Stimulated activated CD8-positive, alpha-beta memory T cell treated with anti-CD3 and anti-CD28 coated beads, Interleukin-12 subunit alpha, Interleukin-12 subunit beta, amount 100 ng/mL, for 24 hours (primary cell): ENCODE data around the gene PACRG.
"Not testable (repeated sequence)": the region's sequence is repeated elsewhere in the genome, so short reads cannot be mapped to it uniquely, and the experiment has no call there.

ENCODE experiments used
- DNase-seq: peaks from one replicate; pipeline ENCODE4 v3.0.0-alpha.2; 2020; ENCODE audit errors: extremely low read depth

The PACRG gene

DNA sequence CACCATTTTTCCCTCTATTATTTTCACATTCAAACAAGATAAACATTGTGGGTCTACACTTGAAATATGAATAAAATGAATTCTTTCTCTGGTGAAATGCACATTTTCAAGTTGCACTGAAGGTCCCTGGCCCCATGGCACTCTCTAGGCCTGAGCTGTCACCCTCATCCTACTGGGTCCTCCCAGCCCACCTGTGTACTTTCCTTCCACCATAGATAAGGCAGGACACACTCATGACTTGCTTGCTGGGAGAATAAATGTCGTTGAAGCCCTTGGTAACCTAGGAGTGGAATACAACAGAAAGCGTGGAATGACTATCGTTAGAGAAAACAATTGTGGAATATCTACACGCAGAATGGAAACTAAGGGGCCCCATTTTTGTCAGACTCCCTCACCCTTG is 585.8 kb downstream of the PACRG start:
- DNase-seq = no peak

DNA sequence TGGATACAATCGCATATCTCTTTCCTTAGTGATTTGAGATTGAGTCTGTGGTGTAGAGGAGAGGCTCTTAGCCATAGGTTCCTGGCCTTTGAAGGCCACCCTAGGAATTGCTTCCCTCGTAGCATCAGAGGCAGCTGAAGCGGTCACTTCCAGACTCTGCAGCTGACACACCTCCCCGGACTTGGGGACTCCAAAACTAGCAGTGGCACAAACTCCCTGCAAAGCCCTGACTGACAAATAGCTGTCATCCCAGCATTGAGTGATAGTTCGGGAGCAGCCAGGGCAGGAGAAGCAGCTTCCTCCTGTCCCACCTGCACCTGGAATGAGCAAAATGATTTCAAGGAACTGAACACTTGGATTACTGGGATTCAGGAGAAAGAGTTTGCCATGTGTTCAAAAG is 586.2 kb downstream of the PACRG start:
- no peak for DNase-seq

DNA sequence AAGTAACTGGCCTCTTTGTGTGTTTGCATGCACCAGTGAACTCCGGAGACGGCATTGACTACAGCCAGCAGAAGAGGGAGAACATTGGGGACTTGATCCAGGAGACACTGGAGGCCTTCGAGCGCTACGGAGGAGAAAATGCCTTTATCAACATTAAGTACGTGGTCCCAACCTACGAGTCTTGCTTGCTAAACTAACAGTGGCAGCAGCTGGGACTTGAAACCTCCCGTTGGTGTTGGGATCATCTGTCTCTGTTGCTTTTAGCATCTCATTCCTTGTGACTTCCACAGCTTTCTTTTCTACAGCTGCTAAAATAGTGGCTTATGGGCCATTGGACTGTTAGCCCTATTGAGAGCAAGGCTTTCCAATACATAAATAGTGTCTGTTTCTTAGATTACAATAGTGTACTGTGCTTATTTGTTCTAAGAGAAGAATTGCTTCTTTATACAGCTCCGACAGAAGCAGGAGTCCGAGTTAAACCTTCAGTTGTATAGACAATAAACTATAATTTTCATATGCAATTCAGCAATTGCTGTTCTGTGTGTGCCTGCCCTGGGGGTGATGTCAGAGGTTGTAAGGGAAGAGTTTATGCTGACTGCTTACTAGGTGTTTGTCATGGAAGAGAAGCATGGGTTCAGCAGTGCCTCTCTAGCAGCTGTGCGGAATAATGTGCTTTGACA is 587.2 kb downstream of the PACRG start:
- no peak for DNase-seq

DNA sequence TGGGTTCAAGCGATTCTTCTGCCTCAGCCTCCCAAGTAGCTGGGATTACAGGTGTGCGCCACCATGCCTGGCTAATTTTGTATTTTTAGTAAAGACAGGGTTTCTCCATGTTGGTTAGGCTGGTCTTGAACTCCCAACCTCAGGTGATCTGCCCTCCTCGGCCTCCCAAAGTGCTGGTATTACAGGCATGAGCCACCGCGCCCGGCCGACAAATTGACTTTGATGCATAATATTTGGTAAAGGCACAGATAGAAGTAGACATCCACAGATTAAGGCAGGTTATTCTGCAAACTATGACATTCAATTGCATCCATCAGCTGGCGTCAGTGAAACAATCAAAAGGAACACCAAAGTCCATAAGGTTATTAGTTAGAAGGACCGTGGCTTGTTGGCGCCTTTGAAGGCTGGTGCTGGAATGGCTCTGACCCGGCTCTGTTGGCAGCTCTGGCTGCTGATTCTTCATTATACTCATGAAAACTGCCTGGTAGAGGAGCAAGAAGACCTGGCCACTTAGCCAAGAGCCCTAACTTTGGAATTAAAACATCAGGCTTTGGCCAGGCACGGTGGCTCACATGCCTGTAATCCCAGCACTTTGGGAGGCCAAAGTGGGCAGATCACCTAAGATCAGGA is 589.2 kb downstream of the PACRG start:
- DNase-seq = not testable (repeated sequence)

DNA sequence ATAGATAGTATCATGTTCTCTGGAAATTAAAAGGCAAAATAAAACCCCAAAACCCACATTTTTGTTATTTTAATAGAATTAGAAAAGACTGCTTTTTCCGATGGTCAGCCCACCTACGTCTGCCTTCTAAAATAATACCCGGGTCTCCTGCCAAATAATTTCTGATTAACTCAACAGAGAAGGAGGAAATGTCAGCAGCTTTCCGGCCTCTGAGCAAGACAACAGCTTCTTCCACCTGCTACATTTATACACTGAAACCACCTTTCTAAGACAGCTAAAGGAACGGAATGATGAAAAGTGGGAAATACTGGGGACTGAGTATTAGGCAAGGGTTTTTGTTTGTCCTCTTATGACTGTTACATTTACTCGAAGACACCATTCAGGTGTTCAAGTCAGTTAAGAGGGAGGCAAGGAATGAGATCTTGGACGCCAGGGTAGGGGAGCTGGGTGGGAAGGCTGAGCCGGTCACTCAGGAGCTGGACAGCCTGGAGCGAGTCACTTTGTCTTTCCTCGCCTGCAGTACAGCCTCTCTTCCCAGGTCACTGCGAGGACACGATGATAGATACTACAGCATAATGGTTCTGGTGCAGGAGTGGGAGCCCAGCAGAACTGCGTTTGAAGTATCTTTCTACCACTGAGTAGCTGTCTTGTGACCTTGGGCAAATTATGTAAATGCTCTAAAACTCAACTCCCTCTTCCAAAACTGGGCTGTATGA is 590.5 kb downstream of the PACRG start:
- DNase-seq = no peak

DNA sequence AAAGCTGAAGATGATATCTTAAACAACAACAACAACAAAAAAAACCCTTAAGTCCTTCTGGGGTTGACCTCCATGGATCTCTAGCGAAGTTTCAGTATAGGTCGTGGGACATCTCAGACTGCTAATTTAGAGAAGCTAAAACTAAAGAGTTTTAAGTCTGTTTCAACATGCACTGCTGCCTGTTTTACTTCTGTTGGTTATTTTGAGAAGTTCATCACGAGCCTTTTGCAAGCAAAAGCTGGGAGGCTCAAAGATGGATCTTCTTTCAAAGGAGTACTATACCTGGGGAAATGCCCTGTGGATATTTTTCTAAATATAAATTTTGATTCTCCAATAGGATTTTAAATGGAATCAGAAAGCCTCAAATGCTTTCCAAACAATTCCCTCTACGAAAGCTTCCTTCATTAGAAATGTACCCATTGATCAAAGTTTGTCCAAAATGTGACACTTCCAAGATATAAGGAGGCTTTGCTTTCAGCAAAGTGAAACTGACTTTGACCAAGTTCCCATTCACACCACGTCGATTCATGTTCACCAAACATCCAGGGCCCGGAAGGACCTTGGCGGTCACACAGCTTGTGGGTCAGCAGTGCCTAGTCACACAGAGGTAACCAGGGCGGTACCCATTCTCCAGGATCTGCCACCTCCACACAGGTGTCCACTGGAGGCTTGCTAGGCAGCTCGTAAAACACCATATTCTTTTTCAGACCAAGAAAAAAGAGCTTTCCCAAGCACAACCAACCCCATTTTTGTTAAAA is 592.0 kb downstream of the PACRG start:
- no peak for DNase-seq

DNA sequence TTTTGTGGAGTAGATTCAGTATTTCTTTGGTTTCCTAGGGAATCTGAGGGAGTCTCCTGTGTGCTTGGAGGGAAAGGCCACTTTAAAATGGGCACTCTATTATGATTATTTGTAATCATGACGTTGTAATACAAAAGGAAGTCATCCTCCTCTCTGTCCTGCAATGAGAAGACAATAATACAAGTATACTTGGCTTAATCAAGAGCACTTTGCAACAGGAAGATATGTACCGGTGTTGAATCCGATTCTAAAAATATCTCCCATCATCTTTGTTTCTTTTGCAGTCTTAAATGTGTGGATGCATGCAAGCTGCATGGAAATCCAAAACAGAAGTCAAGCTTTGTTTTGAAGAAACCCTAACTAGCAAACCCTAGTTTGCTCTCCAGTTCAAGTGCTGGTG is 592.6 kb downstream of the PACRG start:
- DNase-seq = no peak

DNA sequence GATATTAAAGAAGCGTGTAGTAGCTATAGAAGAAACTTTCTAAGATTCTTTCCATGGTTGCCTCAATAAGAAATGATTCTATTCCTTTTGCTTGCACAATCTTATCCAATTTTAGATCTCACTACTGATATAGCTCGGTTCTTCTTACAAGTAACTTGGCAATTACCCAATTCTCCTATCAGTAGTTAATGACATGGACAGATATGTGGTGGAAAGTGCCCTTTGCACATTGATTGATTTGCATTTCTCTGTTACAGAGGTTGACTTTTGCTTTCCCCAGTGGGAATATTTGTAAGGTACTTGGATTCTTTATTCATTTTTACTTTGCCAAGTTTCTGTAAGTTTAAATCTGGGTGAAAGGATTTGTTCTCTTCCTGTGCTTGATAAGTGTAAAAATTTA is 593.0 kb downstream of the PACRG start:
- DNase-seq = no peak

DNA sequence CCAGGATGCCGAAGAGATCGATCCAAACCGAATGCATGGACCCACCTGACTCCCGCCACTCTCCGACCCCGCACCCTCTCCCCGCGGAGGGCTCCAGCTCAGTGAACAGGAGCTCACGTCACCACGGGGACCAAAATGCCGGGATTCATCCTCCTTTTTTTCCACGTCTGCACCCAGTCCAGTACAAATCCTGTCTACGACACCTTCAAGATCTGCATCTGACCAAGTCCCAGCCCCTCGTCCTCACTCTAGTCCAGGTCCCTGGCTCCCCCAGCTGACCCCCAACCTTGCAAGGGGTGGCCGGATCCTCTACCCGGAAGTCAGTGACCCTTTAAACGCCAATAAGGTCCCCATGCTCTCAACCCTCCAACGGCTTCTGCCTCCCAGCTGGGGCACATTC is 593.9 kb downstream of the PACRG start:
- DNase-seq = no peak

DNA sequence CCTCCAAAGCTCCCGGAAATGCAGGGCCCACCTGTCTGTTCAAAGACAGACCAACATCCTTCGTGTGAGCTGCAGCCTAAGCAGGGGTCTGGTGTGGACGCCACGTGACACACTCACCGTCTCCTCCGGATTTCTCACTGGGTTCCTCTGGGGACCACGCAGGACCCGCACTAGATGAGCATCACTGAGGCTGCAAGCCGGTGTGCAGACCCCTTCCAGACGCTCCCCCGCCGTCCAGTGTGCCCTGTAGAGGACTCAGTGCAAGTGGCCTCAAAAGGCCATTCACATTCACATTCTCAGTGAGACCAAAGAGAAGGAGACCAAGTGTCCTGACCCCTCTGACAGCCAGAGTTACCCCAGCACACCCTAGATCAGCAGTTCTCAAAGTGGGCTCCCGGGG is 595.5 kb downstream of the PACRG start:
- DNase-seq = no peak

DNA sequence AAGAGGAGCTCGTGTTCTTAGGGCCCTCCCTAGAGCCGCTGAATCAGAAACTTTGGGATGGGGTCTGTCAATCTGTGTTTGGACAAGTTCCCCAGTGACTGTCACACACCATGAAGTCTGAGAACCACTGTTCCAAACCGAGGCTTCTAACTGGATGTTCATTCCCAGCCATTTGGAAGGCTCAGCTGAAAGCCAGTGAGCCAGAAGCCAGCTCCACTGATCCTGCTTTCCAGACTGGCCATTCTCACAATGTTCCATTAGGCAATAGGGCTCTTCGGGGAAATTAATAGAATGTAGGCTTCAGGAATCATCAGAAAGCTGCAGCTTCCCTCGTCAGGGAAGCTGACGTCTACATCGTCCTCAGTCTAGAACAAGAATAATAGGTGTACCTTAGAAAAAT is 595.9 kb downstream of the PACRG start:
- DNase-seq = no peak

DNA sequence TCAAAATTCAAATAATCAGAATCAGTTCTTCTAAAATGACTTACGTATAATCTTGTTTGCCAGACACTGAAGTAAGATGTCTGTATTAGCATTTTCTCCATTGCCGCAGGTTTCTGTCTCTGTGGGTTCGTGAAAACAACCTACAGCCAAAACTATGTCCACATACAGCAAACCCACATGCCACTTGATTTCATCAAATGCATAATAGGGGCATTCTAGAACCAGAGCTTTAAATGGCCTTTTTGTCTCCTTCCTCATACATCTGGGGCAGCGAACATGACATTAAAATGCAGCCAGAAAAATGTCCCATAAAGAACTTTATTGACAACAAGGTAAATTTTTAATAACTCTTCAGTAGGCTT is 596.5 kb downstream of the PACRG start:
- no peak for DNase-seq

DNA sequence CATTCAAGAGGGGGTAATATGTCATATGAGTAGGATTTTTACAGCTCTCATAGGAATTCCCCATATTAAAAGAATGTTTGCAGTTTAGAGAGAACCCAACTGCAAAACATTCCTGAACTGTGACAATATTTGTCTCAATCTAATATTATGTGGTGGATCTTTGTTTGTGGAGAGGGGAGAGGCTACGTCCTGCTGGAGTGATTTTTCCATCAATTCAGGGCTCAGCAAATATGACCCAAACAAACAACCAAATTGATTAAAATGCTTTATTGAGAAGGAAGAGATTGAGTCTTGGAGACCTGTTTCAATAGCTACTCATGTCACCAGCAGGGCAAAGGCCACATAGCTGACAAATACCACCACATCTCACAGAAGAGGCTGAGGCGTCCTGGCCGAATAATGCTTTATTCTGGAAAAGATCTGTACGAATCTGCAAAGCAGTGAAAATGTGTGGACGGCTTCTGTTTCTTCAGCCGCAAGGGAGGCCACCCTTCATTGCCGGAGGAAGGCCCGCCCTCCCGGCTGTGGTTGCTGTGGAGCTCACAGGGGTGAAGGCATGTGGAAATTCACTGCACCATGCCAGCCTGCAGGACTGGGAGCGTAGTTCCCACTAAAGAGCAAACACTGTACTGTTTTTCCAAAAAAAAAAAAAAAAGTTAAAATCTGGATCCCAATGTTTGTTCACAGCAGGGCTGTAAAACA is 597.1 kb downstream of the PACRG start:
- DNase-seq = no peak

DNA sequence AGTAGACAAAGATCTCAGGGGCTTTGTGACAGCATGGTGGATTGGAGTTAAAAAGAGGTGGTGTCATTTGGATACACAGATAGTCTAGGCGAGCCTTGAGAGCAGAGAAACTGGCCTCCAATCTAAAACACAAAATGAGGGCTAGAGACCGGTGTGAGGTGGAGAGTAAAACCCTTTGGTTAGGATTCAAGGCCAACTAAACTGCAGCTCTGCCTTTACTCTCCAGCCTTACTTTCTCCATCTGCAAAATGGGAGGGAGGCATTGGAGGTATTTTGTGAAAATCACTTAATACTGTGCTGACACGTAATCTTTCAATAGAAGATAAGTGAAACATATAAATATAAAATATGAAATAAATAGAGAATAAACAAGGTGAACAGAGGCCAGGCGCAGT is 597.6 kb downstream of the PACRG start:
- DNase-seq = no peak

DNA sequence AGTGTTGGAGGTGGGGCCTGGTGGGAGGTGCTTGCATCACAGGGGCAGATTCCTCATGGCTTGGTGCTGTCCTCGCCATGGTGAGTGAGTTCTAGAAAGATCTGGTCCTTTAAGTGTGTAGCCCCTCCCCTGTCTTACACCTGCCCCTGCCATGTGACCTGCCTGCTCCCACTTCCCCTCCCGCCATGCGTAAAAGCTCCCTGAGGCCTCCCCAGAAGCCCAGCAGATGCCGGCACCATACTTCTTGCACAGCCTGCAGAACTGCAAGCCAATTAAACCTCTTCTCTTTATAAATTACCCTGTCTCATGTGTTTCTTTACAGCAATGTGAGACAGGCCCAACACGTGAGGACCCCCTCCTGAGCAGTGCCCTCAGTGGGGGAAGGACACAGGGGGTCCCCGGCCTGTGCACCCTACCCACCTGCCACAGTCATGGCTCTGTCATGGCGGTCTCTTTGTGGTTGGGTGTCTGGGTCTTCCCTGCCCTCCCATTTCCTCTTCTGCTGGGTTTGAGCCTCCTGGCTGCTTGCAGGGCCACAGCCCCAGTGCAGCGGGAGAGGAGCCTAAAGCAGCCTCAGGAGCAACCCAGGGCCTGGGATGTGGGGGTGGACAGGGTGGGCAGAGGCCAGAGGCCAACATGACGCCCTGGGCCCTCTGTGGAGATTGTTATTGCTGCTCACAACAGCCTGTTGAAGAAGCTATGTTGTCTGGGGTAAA is 599.5 kb downstream of the PACRG start:
- DNase-seq = no peak

DNA sequence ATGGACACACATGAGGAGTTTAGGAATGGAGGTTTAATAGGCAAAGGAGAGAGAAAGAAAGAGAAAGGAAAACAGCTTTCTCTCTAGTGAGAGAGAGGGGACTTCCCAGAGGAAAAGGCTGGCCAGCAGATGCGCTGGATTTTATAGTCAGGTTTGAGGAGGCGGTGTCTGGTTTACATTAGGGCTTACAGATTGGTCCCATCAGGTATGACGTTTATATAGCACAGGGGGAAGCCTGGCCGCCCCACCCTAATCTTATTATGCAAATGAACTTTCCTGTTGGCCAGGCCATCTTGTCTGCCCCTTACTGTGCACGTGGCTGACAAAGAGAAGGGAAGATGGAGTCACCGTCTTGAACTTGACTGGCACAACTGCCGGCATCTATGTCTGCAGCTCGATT is 600.1 kb downstream of the PACRG start:
- no peak for DNase-seq

DNA sequence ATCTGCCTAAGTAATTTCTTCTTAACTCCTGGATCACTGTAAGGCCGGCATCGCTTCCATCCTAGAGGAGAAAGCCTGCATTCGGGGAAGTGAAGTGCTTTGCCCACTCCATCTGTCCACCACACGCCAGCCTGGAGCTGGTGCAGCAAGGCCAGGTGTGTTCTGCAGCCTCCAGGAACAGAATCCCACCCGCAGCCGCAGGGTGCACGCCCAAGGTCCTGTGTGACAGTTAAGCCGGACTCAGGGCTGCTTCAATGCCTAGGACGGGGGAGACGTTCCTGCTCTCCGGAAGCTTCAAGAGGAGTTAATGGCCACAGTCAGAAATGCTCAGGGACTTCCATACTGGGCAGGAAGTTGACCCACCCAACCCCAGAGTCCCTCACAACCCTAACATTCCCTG is 600.6 kb downstream of the PACRG start:
- DNase-seq = no peak

DNA sequence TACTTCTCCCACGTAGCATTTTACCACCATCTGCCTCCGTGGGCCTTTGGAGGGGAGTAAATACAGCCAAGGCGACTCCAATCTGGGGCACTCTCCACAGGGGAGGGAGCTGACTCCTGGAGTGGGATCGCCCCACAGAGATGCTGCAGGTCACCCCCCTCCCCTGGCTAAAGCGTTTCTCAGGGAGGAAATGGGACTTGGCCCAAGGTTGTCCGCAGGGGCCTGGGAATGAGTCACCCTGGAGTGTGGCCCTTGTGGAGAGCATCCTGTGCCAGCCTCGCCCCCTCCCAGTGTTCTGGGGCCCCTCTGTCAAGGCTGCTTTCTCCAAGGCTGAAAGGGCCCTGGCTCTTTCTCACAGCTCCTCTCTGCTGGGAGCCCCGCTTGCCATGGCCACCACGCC is 602.2 kb downstream of the PACRG start:
- DNase-seq = no peak

DNA sequence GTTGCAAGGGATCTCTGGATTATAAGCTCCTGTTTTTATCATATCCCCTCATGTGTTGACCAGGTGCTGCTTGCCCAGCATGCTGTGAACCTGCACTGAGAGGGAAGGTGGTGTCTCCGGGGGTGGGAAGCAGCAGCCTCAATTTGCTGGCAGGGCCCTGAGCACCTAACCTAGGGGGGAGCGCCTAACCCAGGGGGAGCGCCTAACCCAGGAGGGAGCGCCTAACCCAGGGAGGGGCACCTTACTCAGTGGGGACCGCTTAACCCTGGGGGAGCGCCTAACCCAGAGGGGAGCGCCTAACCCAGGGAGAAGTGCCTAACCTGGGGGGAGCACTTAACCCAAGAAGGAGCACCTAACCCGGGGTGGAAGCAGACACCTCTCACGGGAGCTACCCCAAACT is 603.5 kb downstream of the PACRG start:
- DNase-seq = no peak

DNA sequence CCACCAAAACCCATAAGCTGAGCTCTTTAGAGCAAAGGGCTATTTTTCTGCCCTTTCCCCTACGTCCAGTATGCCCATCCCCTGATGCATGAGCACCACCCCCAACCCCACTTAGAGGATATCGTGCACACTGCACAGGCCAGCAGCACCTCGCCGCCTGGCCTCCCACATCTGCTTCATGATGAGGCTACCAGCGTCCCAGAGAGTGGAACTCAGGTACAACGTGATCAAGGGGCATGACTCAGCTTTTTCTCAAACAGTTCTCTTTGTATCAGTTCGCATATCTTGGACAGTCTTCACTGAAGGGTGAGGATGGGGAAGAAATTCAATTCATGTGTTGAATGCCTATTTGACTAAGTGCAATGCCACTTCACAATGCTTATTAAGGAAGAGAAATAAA is 604.8 kb downstream of the PACRG start:
- no peak for DNase-seq

DNA sequence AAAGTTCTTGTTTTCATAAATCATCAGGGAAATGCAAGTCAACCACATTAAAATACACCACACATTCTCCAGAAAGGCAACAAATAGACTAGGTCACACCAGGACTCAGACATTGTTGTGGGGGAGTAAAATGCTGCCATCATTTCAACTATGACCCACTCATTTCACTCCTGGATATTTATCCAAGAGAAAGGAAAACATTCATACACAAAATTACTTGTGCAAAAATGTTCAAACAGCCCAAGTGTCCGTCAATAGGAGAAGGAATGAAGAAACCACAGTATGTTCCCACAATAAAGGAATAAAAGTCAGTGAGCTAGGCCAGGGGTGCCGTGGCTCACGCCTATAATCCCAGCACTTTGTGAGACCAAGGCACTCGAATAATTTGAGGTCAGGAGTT is 605.3 kb downstream of the PACRG start:
- DNase-seq = no peak
